GM19328 (cell line): ENCODE measurements around the gene MACROD2.
"Not testable (repeated sequence)": the region's sequence is repeated elsewhere in the genome, so short reads cannot be mapped to it uniquely, and the experiment has no call there.

ENCODE experiments used
- ATAC-seq: cut with Tn5 transposase; IDR thresholded peaks from one replicate; pipeline ENCODE4 v1.9.1; 2021; ENCODE audit warnings: mild to moderate bottlenecking, moderate library complexity; ENCODE audit not compliant: unreplicated experiment

MACROD2 gene

GRCh38 chr20:14450256-14450655 is 454.9 kb downstream of the MACROD2 start:
- ATAC-seq, result no peak

GRCh38 chr20:14451458-14451857 is 456.1 kb downstream of the MACROD2 start:
- no peak for ATAC-seq

GRCh38 chr20:14453259-14453658 is 457.9 kb downstream of the MACROD2 start:
- ATAC-seq, result no peak

- ATAC-seq, result no peak
Measured at GRCh38 chr20:14454296-14454695, 459.0 kb downstream of the MACROD2 start.

GRCh38 chr20:14467104-14467827 is 471.9 kb downstream of the MACROD2 start:
- not testable (repeated sequence) for ATAC-seq

- ATAC-seq, result no peak
Measured at GRCh38 chr20:14470231-14470899, 475.0 kb downstream of the MACROD2 start.

- ATAC-seq, result no peak
Measured at GRCh38 chr20:14470977-14471661, 475.8 kb downstream of the MACROD2 start.

GRCh38 chr20:14477125-14477524 is 481.8 kb downstream of the MACROD2 start:
- ATAC-seq, result no peak

- no peak for ATAC-seq
Measured at GRCh38 chr20:14478126-14478525, 482.8 kb downstream of the MACROD2 start.

GRCh38 chr20:14481863-14482262 is 486.5 kb downstream of the MACROD2 start:
- no peak for ATAC-seq

GRCh38 chr20:14488212-14488611 is 492.9 kb downstream of the MACROD2 start:
- no peak for ATAC-seq

- no peak for ATAC-seq
Measured at GRCh38 chr20:14488756-14489479, 493.6 kb downstream of the MACROD2 start.

GRCh38 chr20:14489544-14489943 is 494.2 kb downstream of the MACROD2 start:
- ATAC-seq, result no peak

- ATAC-seq, result no peak
Measured at GRCh38 chr20:14491436-14491835, 496.1 kb downstream of the MACROD2 start.

GRCh38 chr20:14493408-14493807 is 498.1 kb downstream of the MACROD2 start:
- no peak for ATAC-seq

GRCh38 chr20:14494355-14494754 is 499.0 kb downstream of the MACROD2 start:
- no peak for ATAC-seq

GRCh38 chr20:14495066-14495465 is 499.8 kb downstream of the MACROD2 start:
- ATAC-seq, result no peak

GRCh38 chr20:14497004-14497403 is 501.7 kb downstream of the MACROD2 start:
- ATAC-seq, result no peak

GRCh38 chr20:14498772-14499171 is 503.5 kb downstream of the MACROD2 start:
- no peak for ATAC-seq

- no peak for ATAC-seq
Measured at GRCh38 chr20:14505476-14505875, 510.2 kb downstream of the MACROD2 start.

GRCh38 chr20:14507711-14508110 is 512.4 kb downstream of the MACROD2 start:
- ATAC-seq, result no peak
